Measurements from ENCODE around the gene IL13RA1.

The IL13RA1 gene

GRCh38 chrX:118720058-118720707 is 7.2 kb upstream of the IL13RA1 start:
- TF ChIP-seq GATA2 (IDR thresholded peaks at IDR 0.05; ENCODE audit: low read depth, low read length) = no peak

- TF ChIP-seq GATA2 (IDR thresholded peaks at IDR 0.05; ENCODE audit: low read depth, low read length) (no peak), GATA3 (IDR thresholded peaks at IDR 0.05; ENCODE audit: low read depth, low read length) (no peak)
These were observed 4.0 kb upstream of the IL13RA1 start for GRCh38 chrX:118723376-118723775.

DNA sequence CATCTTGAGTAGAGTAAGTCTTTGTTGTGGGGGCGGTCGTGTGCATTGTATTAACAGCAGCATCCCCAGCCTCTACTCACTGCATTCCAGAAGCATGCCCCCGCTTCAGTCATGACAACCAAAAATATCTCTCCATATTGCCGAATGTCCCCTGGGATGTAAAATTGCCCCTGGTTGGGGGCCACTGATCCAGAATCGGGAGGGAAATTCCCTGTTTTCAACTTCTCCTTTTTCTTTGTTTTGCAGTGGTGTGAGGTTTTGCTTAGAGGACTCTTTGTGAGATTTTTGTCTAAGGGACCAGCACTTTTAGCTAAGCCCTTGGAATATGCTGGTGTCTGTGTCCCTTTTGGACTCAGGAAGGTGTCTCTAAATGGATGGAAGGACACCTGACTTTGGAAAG is 3.0 kb upstream of the IL13RA1 start:
- TF ChIP-seq GATA2 (IDR thresholded peaks at IDR 0.05; ENCODE audit: low read depth, low read length) = no peak
- no peak for TF ChIP-seq GATA3 (IDR thresholded peaks at IDR 0.05; ENCODE audit: low read depth, low read length)

- TF ChIP-seq GATA3 (IDR thresholded peaks at IDR 0.05; ENCODE audit: low read depth, low read length) = no peak
- TF ChIP-seq GATA2 (IDR thresholded peaks at IDR 0.05; ENCODE audit: low read depth, low read length) = no peak
These were observed 2.6 kb upstream of the IL13RA1 start for GRCh38 chrX:118724775-118725174.

- TF ChIP-seq GATA2 (IDR thresholded peaks at IDR 0.05; ENCODE audit: low read depth, low read length) = no peak
- no peak for TF ChIP-seq GATA3 (IDR thresholded peaks at IDR 0.05; ENCODE audit: low read depth, low read length)
These were observed 1.0 kb upstream of the IL13RA1 start for GRCh38 chrX:118726396-118726795.

DNA sequence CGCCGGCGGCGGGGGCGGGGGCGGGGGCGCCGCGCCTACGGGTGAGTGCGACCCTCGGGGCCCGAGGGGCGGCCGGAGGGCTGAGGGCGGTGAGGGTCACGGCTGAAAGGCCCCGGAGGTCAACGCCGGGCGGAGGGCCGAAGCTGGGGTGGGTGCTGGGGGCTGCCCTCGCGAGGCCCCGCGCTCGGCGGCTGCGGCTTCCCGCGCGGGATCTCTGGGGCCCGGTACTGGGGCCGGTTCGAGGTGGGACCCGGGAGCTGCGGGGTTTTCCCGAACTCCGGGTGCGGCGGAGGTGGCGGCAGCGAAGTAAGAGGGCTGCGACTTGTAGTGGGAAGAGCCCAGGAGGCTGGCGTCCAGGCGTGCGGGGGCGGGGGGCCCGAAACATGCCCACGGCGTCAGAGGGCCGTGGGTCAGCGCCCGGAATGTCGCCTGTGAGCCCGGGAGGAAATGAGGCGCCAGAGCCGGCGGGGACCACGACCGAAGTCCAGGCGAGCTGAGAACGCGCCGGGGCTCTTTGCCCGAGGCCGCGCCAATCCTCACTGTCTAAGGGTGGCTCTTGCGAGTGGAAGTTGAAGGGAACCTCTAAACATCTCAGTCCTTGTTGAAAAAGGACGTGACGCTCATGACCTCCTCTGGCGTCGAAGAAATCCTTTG is 407 bp downstream of the IL13RA1 start:
- TF ChIP-seq GATA2 (IDR thresholded peaks at IDR 0.05; ENCODE audit: low read depth, low read length) (no peak), GATA3 (IDR thresholded peaks at IDR 0.05; ENCODE audit: low read depth, low read length) (no peak)

GRCh38 chrX:118729042-118729652 is 1.7 kb downstream of the IL13RA1 start:
- TF ChIP-seq GATA2 (IDR thresholded peaks at IDR 0.05; ENCODE audit: low read depth, low read length) (no peak), GATA3 (IDR thresholded peaks at IDR 0.05; ENCODE audit: low read depth, low read length) (no peak)

DNA sequence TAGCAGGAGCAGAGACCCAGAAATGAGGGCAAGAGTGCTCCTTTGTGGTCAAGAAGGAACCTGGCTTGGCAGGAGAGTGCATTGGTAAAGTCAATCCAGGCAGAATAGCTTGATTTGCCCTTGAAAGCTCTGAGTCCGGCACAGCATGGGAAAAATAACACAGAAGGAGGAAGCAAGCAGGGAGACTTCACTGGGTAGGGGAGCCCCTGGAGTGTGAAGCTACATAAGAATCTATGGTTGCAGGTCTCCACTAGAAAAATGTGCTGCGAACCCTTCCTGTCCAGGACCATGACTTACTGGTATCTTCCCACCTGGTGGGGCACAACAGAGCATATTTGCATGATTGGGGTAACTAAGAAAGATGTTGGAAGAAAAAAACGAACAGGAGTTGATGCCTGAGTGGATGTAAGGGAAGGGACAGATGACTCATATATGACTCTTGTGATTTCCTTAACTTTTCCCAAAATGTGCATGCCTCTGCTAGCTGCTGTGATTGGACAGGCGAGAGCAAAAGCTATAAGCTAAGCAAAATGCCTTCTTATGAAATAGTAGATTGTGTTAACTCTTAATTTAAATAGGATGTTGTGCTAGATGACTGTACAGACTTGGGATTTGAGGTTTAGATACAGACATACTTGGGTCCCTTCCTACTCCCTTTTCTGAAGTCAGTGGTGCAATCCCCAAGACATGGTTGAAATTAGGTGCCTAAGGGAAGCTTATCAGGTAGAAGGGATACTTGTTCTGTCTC is 3.3 kb downstream of the IL13RA1 start:
- TF ChIP-seq GATA3 (IDR thresholded peaks at IDR 0.05; ENCODE audit: low read depth, low read length) (no peak), GATA2 (IDR thresholded peaks at IDR 0.05; ENCODE audit: low read depth, low read length) (no peak)

- no peak for TF ChIP-seq GATA2 (IDR thresholded peaks at IDR 0.05; ENCODE audit: low read depth, low read length)
- no peak for TF ChIP-seq GATA3 (IDR thresholded peaks at IDR 0.05; ENCODE audit: low read depth, low read length)
These were observed 7.5 kb downstream of the IL13RA1 start for GRCh38 chrX:118734909-118735308.

DNA sequence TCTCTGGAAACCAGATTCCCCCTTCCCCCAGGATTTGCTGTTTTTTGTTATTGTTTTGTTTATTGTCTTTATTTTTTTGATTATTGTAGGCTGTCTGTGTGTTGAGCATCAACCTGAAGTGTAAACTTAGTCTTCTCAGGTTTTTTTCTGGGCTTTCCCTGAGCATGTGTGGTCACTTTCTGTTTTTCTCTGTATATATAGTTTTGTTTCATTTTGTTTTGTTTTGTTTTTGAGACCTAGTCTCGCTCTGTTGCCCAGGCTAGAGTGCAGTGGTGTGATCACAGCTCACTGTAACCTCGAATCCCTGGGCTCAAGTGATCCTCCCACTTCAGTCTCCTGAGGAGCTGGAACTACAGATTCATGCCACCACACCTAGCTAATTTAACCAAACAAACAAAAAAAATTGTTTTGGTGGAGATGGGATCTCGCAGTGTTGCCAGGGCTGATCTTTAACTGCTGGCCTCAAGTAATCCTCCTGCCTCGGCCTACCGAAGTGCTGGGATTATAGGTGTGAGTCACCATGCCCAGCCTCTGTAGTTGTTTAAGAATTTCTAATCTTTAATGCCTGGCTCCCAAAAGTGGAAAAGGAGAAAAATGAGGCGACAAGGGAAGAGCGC is 9.1 kb downstream of the IL13RA1 start:
- no peak for TF ChIP-seq GATA2 (IDR thresholded peaks at IDR 0.05; ENCODE audit: low read depth, low read length)
- no peak for TF ChIP-seq GATA3 (IDR thresholded peaks at IDR 0.05; ENCODE audit: low read depth, low read length)

- TF ChIP-seq GATA2 (IDR thresholded peaks at IDR 0.05; ENCODE audit: low read depth, low read length) (no peak), GATA3 (IDR thresholded peaks at IDR 0.05; ENCODE audit: low read depth, low read length) (no peak)
These were observed 12.2 kb downstream of the IL13RA1 start for GRCh38 chrX:118739577-118739976.

- TF ChIP-seq GATA3 (IDR thresholded peaks at IDR 0.05; ENCODE audit: low read depth, low read length) (no peak), GATA2 (IDR thresholded peaks at IDR 0.05; ENCODE audit: low read depth, low read length) (no peak)
These were observed 13.0 kb downstream of the IL13RA1 start for GRCh38 chrX:118740276-118740889.

- no peak for TF ChIP-seq GATA2 (IDR thresholded peaks at IDR 0.05; ENCODE audit: low read depth, low read length)
- TF ChIP-seq GATA3 (IDR thresholded peaks at IDR 0.05; ENCODE audit: low read depth, low read length) = no peak
These were observed 14.8 kb downstream of the IL13RA1 start for GRCh38 chrX:118742176-118742575.

- TF ChIP-seq GATA3 (IDR thresholded peaks at IDR 0.05; ENCODE audit: low read depth, low read length) = no peak
- TF ChIP-seq GATA2 (IDR thresholded peaks at IDR 0.05; ENCODE audit: low read depth, low read length) = no peak
These were observed 18.2 kb downstream of the IL13RA1 start for GRCh38 chrX:118745570-118745969.

All from SH-SY5Y (cell line).